Ovary (tissue), 9 donors: Measurements from ENCODE around the gene CEBPZOS. TPM values are rescaled to one million over a fixed set of nuclear protein-coding genes. Genes with fewer than 3 reads are reported as not detected.

Experiments used
- DNase-seq, 5 donors: peaks; one replicate each; pipeline ENCODE4 v3.0.0-alpha.2; 2019 to 2020
- H3K27ac ChIP-seq, 2 donors: fragments of 200-600 bp; one replicate each; pipeline versions ENCODE4 v1.5.1 to v1.8.0; 2019 to 2022
- H3K27me3 ChIP-seq: fragments of 200-600 bp; one replicate; pipeline ENCODE4 v1.8.0; 2022
- H3K36me3 ChIP-seq: fragments of 200-600 bp; sonication (generic); one replicate; pipeline ENCODE4 v1.5.1; 2019
- H3K4me1 ChIP-seq: one replicate; pipeline ENCODE4 v1.8.1; 2013; ENCODE audit warnings: mild to moderate bottlenecking, moderate library complexity; ENCODE audit not compliant: insufficient read depth
- H3K4me3 ChIP-seq: fragments of 200-600 bp; sonication (generic); one replicate; pipeline ENCODE4 v1.5.1; 2017
- H3K9me3 ChIP-seq, 2 donors: fragments of 200-600 bp in 1 of 2; sonication (generic) in 1 of 2; one replicate each; pipeline versions ENCODE4 v1.5.1 to v1.8.1; 2013 to 2019; ENCODE audit warnings: mild to moderate bottlenecking in 1 of 2, moderate library complexity in 1 of 2
- EP300 ChIP-seq: sonication (generic); formaldehyde crosslinking; IDR thresholded peaks from one replicate; pipeline ENCODE4 v1.6.1; 2017; ENCODE audit warnings: antibody characterized with exemption
- POLR2A ChIP-seq: fragments of 450-650 bp; IDR thresholded peaks from one replicate; pipeline ENCODE4 v1.6.1; 2017; ENCODE audit warnings: antibody characterized with exemption, mild to moderate bottlenecking, moderate library complexity
- WGBS, 3 donors: extraction: QIAGEN DNeasy Blood & Tissue Kit in 1 of 3; methylation state at CpG; one replicate each; pipeline versions ENCODE4 v1.1.5 to v1.1.7; 2013 to 2017; 5-methylcytosine and 5-hydroxymethylcytosine counted together
- intact Hi-C, 4 donors: fragments of 100-400 bp; cut with DNase I; formaldehyde crosslinking; loops; one replicate each; pipeline versions ENCODE4 v1.11.0 to v1.15.1; 2022 to 2023
- polyA plus RNA-seq, 2 donors: library from polyadenylated mRNA; stranded (reverse); fragments of 200-250 nt in 1 of 2; fragments of 350-450 nt in 1 of 2; fragmentation: Illumina TruSeq in 1 of 2; extraction: RNeasy Lipid Tissue Mini Kit (QIAGEN cat#74804) in 1 of 2; gene quantifications; one replicate each; pipeline ENCODE4 v1.2.3, GENCODE V29; 2013 to 2014
- total RNA-seq, 7 donors: library from RNA; depleted of rRNA in 2 of 7; stranded (reverse); fragments of >200 nt in 2 of 7; fragmentation: NEBNext Ultra II Directional in 3 of 7; extraction: Animal tissue kit (Norgen Biotek cat#: 25700) in 3 of 7; gene quantifications; one replicate each; pipeline versions ENCODE4 v1.1.0 to v1.2.4, GENCODE V29; 2016 to 2023
- TF ChIP-seq, protein P1 (sequence below), 3 donors: fragments of 450-650 bp in 2 of 3; fragments of 200-600 bp in 1 of 3; IDR thresholded peaks; one replicate each; pipeline versions ENCODE4 v1.5.1 to v1.8.0; 2016 to 2022; ENCODE audit warnings: antibody characterized with exemption in 3 of 3, mild to moderate bottlenecking in 1 of 3
- donor health status: DM: no; HTN: no; CAD: no; lungs with moderate emphysema.
- donor health status: DM: no; HTN: no; CAD: no.
- donor health status: Bipolar disorder and iron deficiency.
- donor health status: DM: yes; HTN: yes; CAD: no.
- donor health status: DM: no; HTN: no; CAD: no.
- donor health status: DM: yes; HTN: yes; CAD: no.

Gene CEBPZOS
- total and polyA plus RNA-seq, 9 donors = 22.6 to 47.4 (median 41.4) TPM

- no peaks in the 10 kb centered on the region for H3K4me1 ChIP-seq
- no peaks in the 10 kb centered on the region for H3K9me3 ChIP-seq
- no peak for DNase-seq
- no peaks in the 10 kb centered on the region for H3K36me3 ChIP-seq
- WGBS, 3 donors = 39 to 47% (median 42%) methylated on average over 5 of the region's 5 CpGs
- H3K27ac ChIP-seq = no peak overlapping the region
- intact Hi-C loops = no loop called here
- TF ChIP-seq POLR2A (no peak), EP300 (no peak)
- TF ChIP-seq, protein P1, sequence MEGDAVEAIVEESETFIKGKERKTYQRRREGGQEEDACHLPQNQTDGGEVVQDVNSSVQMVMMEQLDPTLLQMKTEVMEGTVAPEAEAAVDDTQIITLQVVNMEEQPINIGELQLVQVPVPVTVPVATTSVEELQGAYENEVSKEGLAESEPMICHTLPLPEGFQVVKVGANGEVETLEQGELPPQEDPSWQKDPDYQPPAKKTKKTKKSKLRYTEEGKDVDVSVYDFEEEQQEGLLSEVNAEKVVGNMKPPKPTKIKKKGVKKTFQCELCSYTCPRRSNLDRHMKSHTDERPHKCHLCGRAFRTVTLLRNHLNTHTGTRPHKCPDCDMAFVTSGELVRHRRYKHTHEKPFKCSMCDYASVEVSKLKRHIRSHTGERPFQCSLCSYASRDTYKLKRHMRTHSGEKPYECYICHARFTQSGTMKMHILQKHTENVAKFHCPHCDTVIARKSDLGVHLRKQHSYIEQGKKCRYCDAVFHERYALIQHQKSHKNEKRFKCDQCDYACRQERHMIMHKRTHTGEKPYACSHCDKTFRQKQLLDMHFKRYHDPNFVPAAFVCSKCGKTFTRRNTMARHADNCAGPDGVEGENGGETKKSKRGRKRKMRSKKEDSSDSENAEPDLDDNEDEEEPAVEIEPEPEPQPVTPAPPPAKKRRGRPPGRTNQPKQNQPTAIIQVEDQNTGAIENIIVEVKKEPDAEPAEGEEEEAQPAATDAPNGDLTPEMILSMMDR (IDR thresholded peaks at IDR 0.05) = no peak
- H3K27me3 ChIP-seq = no peaks in the 10 kb centered on the region
- no peak overlapping the region for H3K4me3 ChIP-seq
Observed at GRCh38 chr2:37250869-37251740, 54.8 kb downstream of the CEBPZOS start.

Other genes starting within 250 kb of the CEBPZOS start
- gene STRN, start 230.0 kb upstream of the CEBPZOS start, total RNA-seq = 10 to 100 TPM; 13.0 to 23.1 (median 19.3) TPM
- 10 to 100 TPM in 1 of 2 donors, 1 to 10 TPM in 1; 5.7 to 12.0 TPM for gene STRN, start 230.0 kb upstream of the CEBPZOS start, polyA plus RNA-seq
- gene HEATR5B, start 112.1 kb upstream of the CEBPZOS start, total RNA-seq = 10 to 100 TPM; 12.3 to 27.4 (median 16.4) TPM
- gene HEATR5B, start 112.1 kb upstream of the CEBPZOS start, polyA plus RNA-seq = 10 to 100 TPM in 1 of 2 donors, 1 to 10 TPM in 1; 8.3 to 12.5 TPM
- 1 to 10 TPM; 3.2 to 8.8 (median 6.9) TPM for gene GPATCH11, start 112.0 kb upstream of the CEBPZOS start, total RNA-seq
- gene GPATCH11, start 112.0 kb upstream of the CEBPZOS start, polyA plus RNA-seq = 1 to 10 TPM; 3.9 to 7.4 TPM
- 10 to 100 TPM; 18.8 to 63.2 (median 44.2) TPM for gene EIF2AK2, start 39.5 kb upstream of the CEBPZOS start, total RNA-seq
- 10 to 100 TPM; 12.0 to 39.4 TPM for gene EIF2AK2, start 39.5 kb upstream of the CEBPZOS start, polyA plus RNA-seq
- not detected for gene SULT6B1, start 7.8 kb upstream of the CEBPZOS start, total RNA-seq
- gene SULT6B1, start 7.8 kb upstream of the CEBPZOS start, polyA plus RNA-seq = not detected
- 10 to 100 TPM; 27.0 to 56.5 (median 49.3) TPM for gene CEBPZ, start 35.1 kb downstream of the CEBPZOS start, total RNA-seq
- gene CEBPZ, start 35.1 kb downstream of the CEBPZOS start, polyA plus RNA-seq = 10 to 100 TPM; 24.0 to 41.8 TPM
- gene NDUFAF7, start 35.2 kb downstream of the CEBPZOS start, total RNA-seq = 10 to 100 TPM; 12.3 to 17.9 (median 14.7) TPM
- 10 to 100 TPM; 11.3 to 11.5 TPM for gene NDUFAF7, start 35.2 kb downstream of the CEBPZOS start, polyA plus RNA-seq
- gene PRKD3, start 128.3 kb downstream of the CEBPZOS start, total RNA-seq = 10 to 100 TPM; 30.4 to 48.8 (median 43.7) TPM
- gene PRKD3, start 128.3 kb downstream of the CEBPZOS start, polyA plus RNA-seq = 10 to 100 TPM; 13.7 to 20.6 TPM
- gene QPCT, start 148.1 kb downstream of the CEBPZOS start, total RNA-seq = 1 to 10 TPM in 4 of 7 donors, under 1 TPM in 3; 0.35 to 3.3 (median 1.1) TPM
- 10 to 100 TPM in 1 of 2 donors, 1 to 10 TPM in 1; 1.5 to 17.7 TPM for gene QPCT, start 148.1 kb downstream of the CEBPZOS start, polyA plus RNA-seq